ENCODE data around the gene CABP2.
"Not testable (repeated sequence)": the region's sequence is repeated elsewhere in the genome, so short reads cannot be mapped to it uniquely, and the experiment has no call there.

- not testable (repeated sequence) for TF ChIP-seq CTCF (conservative IDR thresholded peaks at IDR 0.05; ENCODE audit: low read depth, low read length); EZH2 (IDR thresholded peaks at IDR 0.05; ENCODE audit: borderline replicate concordance, low read depth, low read length, poor library complexity, severe bottlenecking)
Observed at GRCh38 chr11:67548112-67548511, 24.9 kb upstream of the CABP2 start.
